NK-92 (cell line): ENCODE data around the gene WHRN.

Source experiments
- DNase-seq: peaks from one replicate; lab custom pipeline; 2025; ENCODE audit not compliant: unreplicated experiment; lab: John Stamatoyannopoulos, UW

Gene WHRN

GRCh38 chr9:114473447-114473801 is 31.8 kb downstream of the WHRN start:
- no peak for DNase-seq

- DNase-seq: no peak
These were observed 32.4 kb downstream of the WHRN start for GRCh38 chr9:114472765-114473446.

DNA sequence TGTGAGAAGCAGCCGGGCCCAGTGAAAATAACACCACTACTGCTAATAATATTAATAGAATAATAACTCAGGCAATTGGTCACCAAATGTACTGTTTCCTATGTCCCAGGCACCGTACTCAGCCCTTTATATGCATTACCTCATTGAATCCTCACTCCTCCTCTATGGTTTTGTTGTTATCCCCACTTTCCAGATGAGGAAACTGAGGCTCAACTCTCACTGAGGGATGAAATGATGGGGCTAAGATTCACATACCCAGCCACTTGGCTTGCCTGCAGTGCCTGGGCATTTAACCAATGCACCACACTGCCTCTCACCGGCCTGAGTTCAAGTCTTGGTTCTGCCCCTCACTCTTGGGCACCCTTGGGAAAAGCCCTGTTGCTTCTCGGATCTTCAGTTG is 34.1 kb downstream of the WHRN start:
- no peak for DNase-seq

DNA sequence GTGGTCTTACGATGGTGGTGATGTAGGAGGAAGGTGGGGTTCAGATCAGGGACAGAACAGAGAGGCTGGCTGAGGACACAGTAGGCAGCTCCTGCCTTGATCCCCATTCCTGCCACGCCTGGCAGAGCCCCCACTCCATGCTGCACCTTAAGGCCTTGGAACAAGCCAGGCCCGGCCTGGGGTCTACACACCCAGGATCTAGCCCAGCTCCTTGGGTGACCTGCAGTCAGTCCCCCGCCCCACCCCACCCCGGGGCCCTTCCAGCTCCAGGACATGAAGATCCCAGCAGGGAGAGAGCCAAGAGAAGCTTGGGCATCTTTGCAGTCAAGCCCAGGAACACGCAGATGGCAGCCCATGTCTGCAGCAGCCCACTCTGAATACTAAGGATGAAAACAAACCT is 34.7 kb downstream of the WHRN start:
- no peak for DNase-seq

DNA sequence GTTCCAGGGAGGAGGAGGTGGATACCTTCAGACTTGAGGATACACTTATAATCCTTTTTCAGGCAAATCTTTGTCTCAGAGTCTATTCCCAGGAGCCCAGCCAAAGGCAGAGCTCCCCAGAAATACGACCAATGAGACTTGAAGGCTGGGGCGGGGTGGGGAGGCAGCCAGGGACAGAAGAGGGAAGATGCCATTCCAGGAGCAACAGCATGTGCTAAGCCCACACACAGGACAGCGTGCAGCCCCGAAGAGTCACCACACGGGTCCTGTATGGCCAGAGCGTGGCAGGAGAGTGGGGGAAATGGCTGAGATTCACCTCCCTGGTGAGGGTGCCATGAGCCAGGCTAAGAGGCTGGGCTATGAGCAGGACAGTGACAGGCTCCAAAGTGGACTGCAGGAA is 35.2 kb downstream of the WHRN start:
- no peak for DNase-seq

GRCh38 chr9:114469091-114469853 is 36.0 kb downstream of the WHRN start:
- no peak for DNase-seq

- DNase-seq: no peak
These were observed 37.4 kb downstream of the WHRN start for GRCh38 chr9:114467910-114468309.

- DNase-seq: no peak
These were observed 38.0 kb downstream of the WHRN start for GRCh38 chr9:114467226-114467750.

GRCh38 chr9:114465906-114466900 is 39.1 kb downstream of the WHRN start:
- no peak for DNase-seq

GRCh38 chr9:114465417-114465816 is 39.9 kb downstream of the WHRN start:
- no peak for DNase-seq

GRCh38 chr9:114464281-114465051 is 40.8 kb downstream of the WHRN start:
- DNase-seq: no peak

GRCh38 chr9:114462791-114463190 is 42.5 kb downstream of the WHRN start:
- no peak for DNase-seq

- no peak for DNase-seq
These were observed 43.8 kb downstream of the WHRN start for GRCh38 chr9:114461468-114461867.

DNA sequence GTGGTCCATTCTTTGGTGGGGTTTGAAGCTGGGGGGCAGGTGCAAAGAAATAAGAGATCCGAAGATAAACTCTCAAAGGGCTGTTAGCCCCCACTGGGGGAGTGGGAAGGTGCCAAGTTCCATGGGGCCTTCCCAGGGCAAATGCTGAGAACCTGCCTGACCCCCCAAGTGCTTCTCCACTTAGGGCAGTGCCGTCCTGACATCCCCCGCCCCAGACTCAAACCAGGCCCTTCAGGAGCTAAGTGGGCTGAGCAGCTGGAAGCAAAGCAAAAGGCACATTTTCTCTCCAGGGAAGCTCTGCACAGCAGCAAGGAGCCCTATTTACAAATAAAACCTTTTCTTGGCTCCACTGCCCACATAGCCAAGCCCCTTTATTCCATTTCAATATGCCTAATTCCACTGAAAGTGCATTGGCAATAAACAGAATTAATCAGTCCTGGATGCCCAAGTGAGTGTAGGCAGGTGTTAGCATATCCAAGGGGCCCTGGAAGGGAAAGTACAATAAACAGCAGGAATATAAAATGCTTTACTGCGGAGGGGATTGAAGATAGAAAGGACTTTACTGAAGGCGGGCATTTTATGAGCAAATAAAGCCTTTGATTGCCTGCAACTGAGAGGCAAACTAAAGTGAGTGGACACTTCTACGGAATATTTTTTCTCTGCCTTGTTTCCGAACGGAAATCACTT is 44.6 kb downstream of the WHRN start:
- DNase-seq: no peak

GRCh38 chr9:114459464-114459863 is 45.8 kb downstream of the WHRN start:
- no peak for DNase-seq

- DNase-seq: no peak
These were observed 48.3 kb downstream of the WHRN start for GRCh38 chr9:114456929-114457328.

DNA sequence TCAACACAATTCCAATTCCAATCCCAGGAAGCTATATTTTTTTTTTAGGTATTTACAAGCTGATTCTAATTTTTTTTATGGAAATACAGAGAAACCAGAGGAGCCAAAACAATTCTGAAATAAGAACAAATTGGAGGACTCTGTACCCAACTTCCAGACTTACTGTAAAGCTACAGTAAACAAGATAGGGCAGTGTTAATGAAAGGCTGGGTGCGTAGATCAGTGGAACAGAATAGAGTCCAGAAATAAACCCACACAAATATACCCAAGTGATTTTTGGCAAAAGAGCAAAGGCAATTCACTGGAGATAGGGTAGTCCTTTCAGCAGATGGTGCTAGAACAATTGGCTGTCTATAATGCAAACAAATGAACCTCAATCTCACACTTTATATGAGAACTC is 50.6 kb downstream of the WHRN start:
- DNase-seq: no peak

- DNase-seq: no peak
These were observed 52.8 kb downstream of the WHRN start for GRCh38 chr9:114452219-114453165.

DNA sequence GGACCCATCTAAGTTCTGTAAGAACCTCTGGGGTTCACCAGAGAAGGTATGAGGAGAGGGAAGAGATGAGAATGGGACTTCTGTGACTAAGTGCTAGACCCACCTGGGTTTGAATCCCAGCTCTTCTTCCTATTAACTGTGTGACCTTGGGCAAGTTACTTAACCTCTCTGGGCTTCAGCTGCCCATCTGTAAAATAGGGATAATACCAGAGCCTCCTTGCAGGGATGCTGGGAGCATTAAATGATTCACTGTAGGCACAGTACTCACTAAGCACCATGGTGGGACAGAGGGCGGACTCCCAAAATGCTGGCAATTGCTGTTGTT is 53.6 kb downstream of the WHRN start:
- DNase-seq: no peak
